PFSK-1 (cell line): ENCODE data around the gene COX17.

Source experiments
- FOXP2 ChIP-seq: optimal IDR thresholded peaks from 2 replicates; pipeline ENCODE3; 2011; ENCODE audit warnings: borderline replicate concordance, control low read depth, inconsistent platforms; ENCODE audit not compliant: insufficient read depth; ENCODE audit errors: extremely low read length, extremely low read depth
- POLR2AphosphoS5 ChIP-seq: IDR thresholded peaks from 2 replicates; pipeline ENCODE4 v1.6.1; 2012; ENCODE audit warnings: low read depth, mild to moderate bottlenecking, control low read depth, low read length, moderate library complexity
- REST ChIP-seq, 2 experiments: IDR thresholded peaks; 2 replicates each; pipeline versions ENCODE4 v1.6.1 to v1.8.0; 2011 to 2012; ENCODE audit warnings: low read depth in 2 of 2, low read length in 2 of 2, control low read depth in 1 of 2, inconsistent platforms in 1 of 2, mild to moderate bottlenecking in 1 of 2, moderate library complexity in 1 of 2; ENCODE audit not compliant: insufficient read depth in 1 of 2
- SIN3A ChIP-seq: IDR thresholded peaks from 2 replicates; pipeline ENCODE4 v1.6.1; 2012; ENCODE audit warnings: mild to moderate bottlenecking, low read length, moderate library complexity, borderline replicate concordance; ENCODE audit not compliant: insufficient read depth
- TAF1 ChIP-seq: IDR thresholded peaks from 2 replicates; pipeline ENCODE4 v1.6.1; 2012; ENCODE audit warnings: low read length, control low read depth, borderline replicate concordance; ENCODE audit not compliant: insufficient read depth

The COX17 gene

GRCh38 chr3:119632216-119632615 lies 45.0 kb downstream of the COX17 start:
- no peak for TF ChIP-seq TAF1
- TF ChIP-seq POLR2AphosphoS5 = no peak
- TF ChIP-seq REST (IDR thresholded peaks at IDR 0.05; ENCODE audit: insufficient read depth in 1 of 2, low read depth in 2 of 2, low read length in 2 of 2) = no peak
- no peak for TF ChIP-seq SIN3A
- no peak for TF ChIP-seq FOXP2

DNA sequence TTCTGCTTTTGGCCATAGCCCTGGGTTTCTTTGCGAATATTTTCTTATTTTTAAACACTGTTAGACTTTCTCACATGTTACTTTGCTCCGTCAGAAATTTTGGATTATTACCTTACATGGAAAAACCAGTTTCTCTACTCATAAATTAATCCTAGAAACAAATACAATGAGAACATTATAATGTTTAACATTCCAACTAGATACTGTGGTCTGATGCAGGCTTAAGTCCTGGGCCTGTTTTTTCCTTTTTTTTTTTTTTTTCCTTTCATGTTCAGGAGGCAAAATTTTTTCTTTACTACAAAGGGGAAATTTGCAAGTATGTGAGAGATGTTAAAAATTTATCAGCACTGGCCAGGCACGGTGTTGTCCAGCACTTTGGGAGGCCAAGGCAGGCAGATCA lies 45.7 kb downstream of the COX17 start:
- TF ChIP-seq FOXP2 = no peak
- TF ChIP-seq POLR2AphosphoS5 = no peak
- TF ChIP-seq REST (IDR thresholded peaks at IDR 0.05; ENCODE audit: insufficient read depth in 1 of 2, low read depth in 2 of 2, low read length in 2 of 2) = no peak
- TF ChIP-seq SIN3A = no peak
- TF ChIP-seq TAF1 = no peak

- TF ChIP-seq POLR2AphosphoS5 (no peak), FOXP2 (no peak), SIN3A (no peak), REST (IDR thresholded peaks at IDR 0.05; ENCODE audit: insufficient read depth in 1 of 2, low read depth in 2 of 2, low read length in 2 of 2) (no peak), TAF1 (no peak)
Measured at GRCh38 chr3:119630880-119631329, 46.3 kb downstream of the COX17 start.

DNA sequence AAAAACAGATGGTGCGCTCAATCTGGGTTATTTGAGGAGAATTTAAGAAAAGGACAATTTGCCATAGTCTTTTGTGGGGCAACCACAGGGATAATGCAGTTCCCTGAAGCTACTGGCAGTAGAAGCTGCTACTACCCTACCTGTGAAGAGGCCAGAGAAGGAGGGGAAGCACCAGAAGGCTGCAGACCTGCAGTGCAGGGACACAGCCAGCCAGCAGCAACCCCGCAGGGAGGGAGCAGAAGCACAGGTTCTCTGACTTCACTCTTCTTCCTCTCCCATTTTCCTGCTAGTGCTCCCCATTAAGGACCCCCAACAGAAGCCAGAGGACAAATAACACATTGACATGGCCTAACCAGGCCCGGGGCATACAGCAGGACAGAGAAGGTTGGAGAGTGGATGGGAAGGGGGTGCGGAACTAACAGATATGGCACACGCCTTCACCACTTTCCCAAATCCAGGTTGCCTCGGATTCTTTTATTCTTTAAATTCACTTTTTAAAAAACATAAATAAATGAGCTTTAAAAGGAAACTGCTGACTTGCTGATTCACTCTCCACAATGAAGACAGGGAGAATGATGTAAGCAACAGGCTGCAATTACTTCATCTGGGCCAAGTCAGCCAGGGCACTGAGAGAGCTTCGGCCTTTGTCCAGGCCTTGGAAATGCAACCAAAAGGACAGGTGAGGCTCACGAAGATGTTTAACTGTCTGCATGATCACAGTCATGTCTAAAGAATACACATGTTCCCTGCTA lies 46.9 kb downstream of the COX17 start:
- TF ChIP-seq REST (IDR thresholded peaks at IDR 0.05; ENCODE audit: insufficient read depth in 1 of 2, low read depth in 2 of 2, low read length in 2 of 2) (no peak), SIN3A (no peak), FOXP2 (no peak), POLR2AphosphoS5 (no peak), TAF1 (no peak)
